ENCODE data around the gene BICDL2.
A peak's percentile ranks its signal among the peaks of the same experiment; 100 is the strongest.

The BICDL2 gene

DNA sequence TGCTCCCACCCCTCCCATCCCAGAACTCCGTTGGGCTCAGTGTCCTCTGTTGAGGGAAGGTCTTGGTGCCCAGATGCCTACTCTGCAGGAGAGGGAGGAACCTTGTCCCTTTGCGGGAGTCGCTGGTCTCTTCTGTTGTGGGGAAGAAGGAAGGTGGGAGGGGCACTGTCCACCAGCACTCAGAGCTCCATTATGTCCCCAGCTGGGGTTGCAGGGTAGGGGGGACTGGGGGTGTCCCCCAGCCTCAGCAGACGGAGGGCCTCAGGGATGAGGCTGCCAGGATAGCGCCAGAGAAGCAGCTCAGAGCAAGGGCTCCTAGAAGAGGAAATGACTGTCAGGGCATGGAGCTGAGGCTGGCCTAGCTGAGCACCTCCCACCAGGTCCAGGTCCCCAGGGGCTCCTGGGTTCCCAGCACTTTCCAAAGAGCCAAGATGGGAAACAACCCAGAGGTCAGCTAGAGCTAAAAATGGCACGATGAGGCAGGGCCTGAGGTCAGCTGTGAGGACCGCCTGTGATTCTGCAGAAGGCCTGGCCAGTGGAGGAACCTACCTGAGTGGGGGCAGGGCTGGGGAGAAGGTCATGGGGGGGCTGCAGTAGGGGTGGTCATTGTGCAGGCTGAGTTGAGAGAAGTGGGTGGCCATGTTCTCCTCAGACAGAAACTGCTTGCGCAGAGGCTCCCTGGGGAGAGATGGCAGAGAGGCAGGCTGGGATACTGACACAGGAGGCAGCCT is 13.9 kb downstream of the BICDL2 start:
- TF ChIP-seq PPARA (CRISPR knock-in tag; IDR thresholded peaks at IDR 0.05; ENCODE audit: borderline replicate concordance) = no peak
- TF ChIP-seq RARB (CRISPR knock-in tag; IDR thresholded peaks at IDR 0.05) = 0 out of 2 replicates have a peak, but pooled peaks have one; percentile 7
- TF ChIP-seq, protein P1, sequence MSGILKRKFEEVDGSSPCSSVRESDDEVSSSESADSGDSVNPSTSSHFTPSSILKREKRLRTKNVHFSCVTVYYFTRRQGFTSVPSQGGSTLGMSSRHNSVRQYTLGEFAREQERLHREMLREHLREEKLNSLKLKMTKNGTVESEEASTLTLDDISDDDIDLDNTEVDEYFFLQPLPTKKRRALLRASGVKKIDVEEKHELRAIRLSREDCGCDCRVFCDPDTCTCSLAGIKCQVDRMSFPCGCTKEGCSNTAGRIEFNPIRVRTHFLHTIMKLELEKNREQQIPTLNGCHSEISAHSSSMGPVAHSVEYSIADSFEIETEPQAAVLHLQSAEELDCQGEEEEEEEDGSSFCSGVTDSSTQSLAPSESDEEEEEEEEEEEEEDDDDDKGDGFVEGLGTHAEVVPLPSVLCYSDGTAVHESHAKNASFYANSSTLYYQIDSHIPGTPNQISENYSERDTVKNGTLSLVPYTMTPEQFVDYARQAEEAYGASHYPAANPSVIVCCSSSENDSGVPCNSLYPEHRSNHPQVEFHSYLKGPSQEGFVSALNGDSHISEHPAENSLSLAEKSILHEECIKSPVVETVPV (CRISPR knock-in tag; IDR thresholded peaks at IDR 0.05) = no peak
- no peak for TF ChIP-seq OSR1 (CRISPR knock-in tag; IDR thresholded peaks at IDR 0.05)
- TF ChIP-seq GLIS3 (CRISPR knock-in tag; IDR thresholded peaks at IDR 0.05) = 0 out of 2 replicates have a peak, but pooled peaks have one; percentile 26
- TF ChIP-seq ZFP3 (CRISPR knock-in tag; IDR thresholded peaks at IDR 0.05) = no peak
- ATAC-seq = no peak

DNA sequence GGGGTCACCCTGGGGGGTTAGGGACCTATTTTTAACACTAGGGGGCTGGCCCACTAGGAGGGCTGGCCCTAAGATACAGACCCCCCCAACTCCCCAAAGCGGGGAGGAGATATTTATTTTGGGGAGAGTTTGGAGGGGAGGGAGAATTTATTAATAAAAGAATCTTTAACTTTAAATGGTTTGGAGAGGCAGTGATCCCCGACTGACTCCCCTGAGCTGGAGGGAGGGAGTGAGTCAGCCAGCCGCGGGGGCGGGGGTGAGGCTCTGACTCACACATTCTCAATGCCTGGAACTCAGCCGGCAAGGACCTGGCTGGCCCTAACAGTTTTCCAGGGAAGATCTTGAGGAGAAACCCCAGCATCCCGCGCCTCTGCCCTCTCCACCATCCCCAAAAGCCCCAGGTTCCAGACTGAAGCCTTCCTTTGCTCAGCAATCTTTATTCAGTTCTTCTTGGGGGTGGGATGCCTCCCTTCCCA is 14.5 kb downstream of the BICDL2 start:
- ATAC-seq = peak; percentile 31
- TF ChIP-seq, protein P2, sequence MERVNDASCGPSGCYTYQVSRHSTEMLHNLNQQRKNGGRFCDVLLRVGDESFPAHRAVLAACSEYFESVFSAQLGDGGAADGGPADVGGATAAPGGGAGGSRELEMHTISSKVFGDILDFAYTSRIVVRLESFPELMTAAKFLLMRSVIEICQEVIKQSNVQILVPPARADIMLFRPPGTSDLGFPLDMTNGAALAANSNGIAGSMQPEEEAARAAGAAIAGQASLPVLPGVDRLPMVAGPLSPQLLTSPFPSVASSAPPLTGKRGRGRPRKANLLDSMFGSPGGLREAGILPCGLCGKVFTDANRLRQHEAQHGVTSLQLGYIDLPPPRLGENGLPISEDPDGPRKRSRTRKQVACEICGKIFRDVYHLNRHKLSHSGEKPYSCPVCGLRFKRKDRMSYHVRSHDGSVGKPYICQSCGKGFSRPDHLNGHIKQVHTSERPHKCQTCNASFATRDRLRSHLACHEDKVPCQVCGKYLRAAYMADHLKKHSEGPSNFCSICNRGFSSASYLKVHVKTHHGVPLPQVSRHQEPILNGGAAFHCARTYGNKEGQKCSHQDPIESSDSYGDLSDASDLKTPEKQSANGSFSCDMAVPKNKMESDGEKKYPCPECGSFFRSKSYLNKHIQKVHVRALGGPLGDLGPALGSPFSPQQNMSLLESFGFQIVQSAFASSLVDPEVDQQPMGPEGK (CRISPR knock-in tag; IDR thresholded peaks at IDR 0.05; ENCODE audit: borderline replicate concordance) = peak; percentile 90; the same call in 1 of the 2 replicates
- TF ChIP-seq GLIS3 (CRISPR knock-in tag; IDR thresholded peaks at IDR 0.05) = peak; percentile 11; the same call in 1 of the 2 replicates
- no peak for TF ChIP-seq TOX (CRISPR knock-in tag; IDR thresholded peaks at IDR 0.05; ENCODE audit: borderline replicate concordance)

DNA sequence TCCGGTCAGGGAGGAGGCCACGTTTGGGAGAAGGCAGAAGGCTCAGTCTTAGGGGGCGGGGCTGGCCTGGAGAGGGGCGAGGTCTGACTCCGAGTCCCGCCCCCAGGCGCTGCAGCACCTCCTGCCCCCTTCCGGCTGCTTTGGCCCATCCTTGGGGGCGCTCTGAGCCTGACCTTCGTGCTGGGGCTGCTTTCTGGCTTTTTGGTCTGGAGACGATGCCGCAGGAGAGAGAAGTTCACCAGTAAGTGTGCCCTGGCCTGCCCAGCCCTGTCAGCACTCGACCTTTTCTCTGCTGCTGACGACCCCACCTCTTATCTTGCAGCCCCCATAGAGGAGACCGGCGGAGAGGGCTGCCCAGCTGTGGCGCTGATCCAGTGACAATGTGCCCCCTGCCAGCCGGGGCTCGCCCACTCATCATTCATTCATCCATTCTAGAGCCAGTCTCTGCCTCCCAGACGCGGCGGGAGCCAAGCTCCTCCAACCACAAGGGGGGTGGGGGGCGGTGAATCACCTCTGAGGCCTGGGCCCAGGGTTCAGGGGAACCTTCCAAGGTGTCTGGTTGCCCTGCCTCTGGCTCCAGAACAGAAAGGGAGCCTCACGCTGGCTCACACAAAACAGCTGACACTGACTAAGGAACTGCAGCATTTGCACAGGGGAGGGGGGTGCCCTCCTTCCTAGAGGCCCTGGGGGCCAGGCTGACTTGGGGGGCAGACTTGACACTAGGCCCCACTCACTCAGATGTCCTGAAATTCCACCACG is 15.1 kb downstream of the BICDL2 start:
- ATAC-seq = peak; percentile 41
- TF ChIP-seq ESRRG (CRISPR knock-in tag; IDR thresholded peaks at IDR 0.05) (no peak), ZFP30 (CRISPR knock-in tag; IDR thresholded peaks at IDR 0.05) (no peak), ARNTL (CRISPR knock-in tag; IDR thresholded peaks at IDR 0.05; ENCODE audit: borderline replicate concordance, low read depth) (no peak), TOX (CRISPR knock-in tag; IDR thresholded peaks at IDR 0.05; ENCODE audit: borderline replicate concordance) (no peak)

DNA sequence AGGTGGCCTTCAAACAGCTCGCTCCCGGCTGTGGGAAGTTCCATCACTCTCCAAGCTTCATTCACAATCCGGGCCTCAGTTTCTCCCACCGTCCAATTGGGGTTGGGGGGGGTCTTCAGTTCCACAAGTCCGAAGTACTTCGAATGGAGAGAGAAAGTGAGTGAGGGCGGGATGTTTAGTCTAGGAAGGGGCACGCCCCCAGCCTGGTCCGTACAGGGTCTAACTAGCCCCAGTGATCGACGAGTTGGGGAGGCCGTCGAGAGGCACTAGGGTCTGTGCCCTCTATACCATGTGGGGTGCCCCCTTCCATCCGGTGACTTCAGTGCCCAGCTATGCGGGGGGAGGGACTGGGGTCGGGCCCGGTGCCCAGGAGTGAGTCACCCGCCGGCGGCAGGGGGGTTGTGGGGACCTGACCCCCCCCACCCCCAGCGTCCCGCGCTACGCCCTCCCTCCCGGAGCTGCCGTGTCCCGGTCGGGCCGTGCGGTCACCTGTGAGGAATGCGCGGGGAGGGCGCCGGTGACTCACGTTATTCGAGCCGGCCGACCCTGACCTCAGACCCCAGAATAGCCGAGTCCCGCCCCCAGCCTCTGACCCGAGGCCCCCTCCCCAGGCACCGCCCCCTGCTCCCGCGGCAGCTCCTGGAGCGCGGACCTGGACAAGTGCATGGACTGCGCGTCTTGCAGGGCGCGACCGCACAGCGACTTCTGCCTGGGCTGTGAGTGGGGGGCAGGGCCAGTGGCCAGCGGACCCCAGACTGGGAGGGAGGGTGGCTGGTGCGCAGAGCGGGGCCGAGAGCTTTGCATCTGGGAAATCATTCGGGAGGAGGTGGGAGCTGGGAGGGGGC is 15.9 kb downstream of the BICDL2 start:
- peak; percentile 29 for ATAC-seq
- TF ChIP-seq CSDC2 (CRISPR knock-in tag; IDR thresholded peaks at IDR 0.05) (0 out of 2 replicates have a peak, but pooled peaks have one; percentile 12), ZC3H10 (CRISPR knock-in tag; IDR thresholded peaks at IDR 0.05) (peak; percentile 30; the same call in 1 of the 2 replicates), GLIS3 (CRISPR knock-in tag; IDR thresholded peaks at IDR 0.05) (peak; percentile 88), PPARA (CRISPR knock-in tag; IDR thresholded peaks at IDR 0.05; ENCODE audit: borderline replicate concordance) (no peak), ZFP30 (CRISPR knock-in tag; IDR thresholded peaks at IDR 0.05) (no peak), ARNTL (CRISPR knock-in tag; IDR thresholded peaks at IDR 0.05; ENCODE audit: borderline replicate concordance, low read depth) (no peak), ZNF8 (CRISPR knock-in tag; IDR thresholded peaks at IDR 0.05) (no peak), ISL1 (CRISPR knock-in tag; IDR thresholded peaks at IDR 0.05) (0 out of 2 replicates have a peak, but pooled peaks have one; percentile 13)
- TF ChIP-seq, protein P3, sequence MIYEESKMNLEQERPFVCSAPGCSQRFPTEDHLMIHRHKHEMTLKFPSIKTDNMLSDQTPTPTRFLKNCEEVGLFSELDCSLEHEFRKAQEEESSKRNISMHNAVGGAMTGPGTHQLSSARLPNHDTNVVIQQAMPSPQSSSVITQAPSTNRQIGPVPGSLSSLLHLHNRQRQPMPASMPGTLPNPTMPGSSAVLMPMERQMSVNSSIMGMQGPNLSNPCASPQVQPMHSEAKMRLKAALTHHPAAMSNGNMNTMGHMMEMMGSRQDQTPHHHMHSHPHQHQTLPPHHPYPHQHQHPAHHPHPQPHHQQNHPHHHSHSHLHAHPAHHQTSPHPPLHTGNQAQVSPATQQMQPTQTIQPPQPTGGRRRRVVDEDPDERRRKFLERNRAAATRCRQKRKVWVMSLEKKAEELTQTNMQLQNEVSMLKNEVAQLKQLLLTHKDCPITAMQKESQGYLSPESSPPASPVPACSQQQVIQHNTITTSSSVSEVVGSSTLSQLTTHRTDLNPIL (CRISPR knock-in tag; IDR thresholded peaks at IDR 0.05; ENCODE audit: low read depth) = peak; percentile 73; the same call in 1 of the 2 replicates
- TF ChIP-seq, protein P4, sequence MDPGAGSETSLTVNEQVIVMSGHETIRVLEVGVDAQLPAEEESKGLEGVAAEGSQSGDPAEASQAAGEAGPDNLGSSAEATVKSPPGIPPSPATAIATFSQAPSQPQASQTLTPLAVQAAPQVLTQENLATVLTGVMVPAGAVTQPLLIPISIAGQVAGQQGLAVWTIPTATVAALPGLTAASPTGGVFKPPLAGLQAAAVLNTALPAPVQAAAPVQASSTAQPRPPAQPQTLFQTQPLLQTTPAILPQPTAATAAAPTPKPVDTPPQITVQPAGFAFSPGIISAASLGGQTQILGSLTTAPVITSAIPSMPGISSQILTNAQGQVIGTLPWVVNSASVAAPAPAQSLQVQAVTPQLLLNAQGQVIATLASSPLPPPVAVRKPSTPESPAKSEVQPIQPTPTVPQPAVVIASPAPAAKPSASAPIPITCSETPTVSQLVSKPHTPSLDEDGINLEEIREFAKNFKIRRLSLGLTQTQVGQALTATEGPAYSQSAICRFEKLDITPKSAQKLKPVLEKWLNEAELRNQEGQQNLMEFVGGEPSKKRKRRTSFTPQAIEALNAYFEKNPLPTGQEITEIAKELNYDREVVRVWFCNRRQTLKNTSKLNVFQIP (CRISPR knock-in tag; IDR thresholded peaks at IDR 0.05; ENCODE audit: borderline replicate concordance, low read depth) = no peak
- TF ChIP-seq, protein P2 (CRISPR knock-in tag; IDR thresholded peaks at IDR 0.05; ENCODE audit: borderline replicate concordance) = peak; percentile 98

All from SK-N-SH treated with all-trans-retinoic acid at 6 μM for 48 hours (cell line).